PC-3 (cell line): ENCODE measurements around the gene SLC17A1. TPM values are rescaled to one million over a fixed set of nuclear protein-coding genes. Genes with fewer than 3 reads are reported as not detected.

ENCODE experiments used
- ATAC-seq: fragments of 200-7000 bp; cut with Tn5 transposase; 2 replicates; pipeline ENCODE4 v1.9.1; 2020; ENCODE audit warnings: mild to moderate bottlenecking, moderate library complexity
- BruUV-seq: library from RNA; stranded (reverse); fragments of 400-500 nt; replicated peaks from 2 replicates; lab custom pipeline; 2021; lab: Mats Ljungman, UMichigan
- CTCF ChIA-PET: fragments of 300-600 bp; sonication (Branson Sonifier 250); formaldehyde crosslinking; loops from one replicate; lab custom pipeline; 2022; ENCODE audit warnings: antibody characterized with exemption; lab: Charles Lee
- POLR2A ChIA-PET: fragments of 300-600 bp; sonication (Branson Sonifier 250); formaldehyde crosslinking; loops from one replicate; lab custom pipeline; 2022; ENCODE audit warnings: antibody characterized with exemption; ENCODE audit not compliant: unreplicated experiment; lab: Charles Lee
- DNase-seq: peaks from one replicate; pipeline ENCODE4 v3.0.0-alpha.2; 2015
- H2AFZ ChIP-seq: fragments of 300-600 bp; sonication (generic); 2 replicates; pipeline ENCODE4 v1.6.0; 2016; ENCODE audit warnings: antibody characterized with exemption, low read length
- H3F3A ChIP-seq: fragments of 300-600 bp; sonication (generic); one replicate; pipeline ENCODE4 v1.6.0; 2017; ENCODE audit warnings: antibody characterized with exemption, low read length, control low read depth, mild to moderate bottlenecking; ENCODE audit not compliant: unreplicated experiment
- H3K27ac ChIP-seq: fragments of 300-600 bp; sonication (generic); 2 replicates; pipeline ENCODE4 v1.5.1; 2016; ENCODE audit warnings: mild to moderate bottlenecking, low read length
- H3K27me3 ChIP-seq: fragments of 300-600 bp; sonication (generic); 2 replicates; pipeline ENCODE4 v1.6.1; 2016; ENCODE audit warnings: low read length, mixed read lengths
- H3K36me3 ChIP-seq: fragments of 300-600 bp; sonication (generic); 2 replicates; pipeline ENCODE4 v1.6.1; 2016; ENCODE audit warnings: low read depth, mixed run types, low read length, mixed read lengths
- H3K4me1 ChIP-seq: fragments of 300-600 bp; sonication (generic); 2 replicates; pipeline ENCODE4 v1.5.1; 2016; ENCODE audit warnings: low read length; ENCODE audit not compliant: insufficient read depth
- H3K4me2 ChIP-seq: fragments of 300-600 bp; sonication (generic); 2 replicates; pipeline ENCODE4 v1.6.0; 2016; ENCODE audit warnings: low read length
- H3K4me3 ChIP-seq: fragments of 300-600 bp; sonication (generic); 2 replicates; pipeline ENCODE4 v1.5.1; 2016; ENCODE audit warnings: mild to moderate bottlenecking, low read length, mixed read lengths
- H3K79me2 ChIP-seq: fragments of 300-600 bp; sonication (generic); 2 replicates; pipeline ENCODE4 v1.6.1; 2017; ENCODE audit warnings: low read length, mixed read lengths
- H3K9ac ChIP-seq: fragments of 300-600 bp; sonication (generic); 2 replicates; pipeline ENCODE4 v1.6.0; 2016; ENCODE audit warnings: mild to moderate bottlenecking, low read length
- H3K9me2 ChIP-seq: fragments of 300-600 bp; sonication (generic); replicated peaks from 2 replicates; pipeline ENCODE4 v1.6.1; 2016; ENCODE audit warnings: mixed run types, low read length, mixed read lengths
- H3K9me3 ChIP-seq: fragments of 300-600 bp; sonication (generic); 2 replicates; pipeline ENCODE4 v1.6.1; 2016; ENCODE audit warnings: low read length, mixed read lengths
- H4K20me1 ChIP-seq: fragments of 300-600 bp; sonication (generic); 2 replicates; pipeline ENCODE4 v1.6.1; 2016; ENCODE audit warnings: low read length, mixed read lengths
- EZH2 ChIP-seq: fragments of 300-600 bp; sonication (generic); IDR thresholded peaks from one replicate; pipeline ENCODE4 v1.6.1; 2017; ENCODE audit warnings: antibody characterized with exemption, mild to moderate bottlenecking, low read length; ENCODE audit not compliant: unreplicated experiment
- EZH2phosphoT487 ChIP-seq: fragments of 300-600 bp; sonication (generic); IDR thresholded peaks from 2 replicates; pipeline ENCODE4 v1.6.1; 2018; ENCODE audit warnings: mild to moderate bottlenecking, antibody characterized with exemption, low read length, borderline replicate concordance
- intact Hi-C: fragments of 100-400 bp; cut with micrococcal nuclease; formaldehyde crosslinking; loops from 2 replicates; pipeline ENCODE4 v1.9.0; 2023
- total RNA-seq: library from RNA; depleted of rRNA; stranded (reverse); fragments of >200 nt; gene quantifications from 2 replicates; pipeline ENCODE4 v1.2.3, GENCODE V29; 2014
- TF ChIP-seq, protein P1 (sequence below): fragments of 300-600 bp; sonication (generic); conservative IDR thresholded peaks from 2 replicates; pipeline ENCODE4 v1.5.1; 2017; ENCODE audit warnings: antibody characterized with exemption, low read depth, mild to moderate bottlenecking, low read length

Gene SLC17A1
- total RNA-seq, 1 experiment from 2014 or later = not detected

DNA sequence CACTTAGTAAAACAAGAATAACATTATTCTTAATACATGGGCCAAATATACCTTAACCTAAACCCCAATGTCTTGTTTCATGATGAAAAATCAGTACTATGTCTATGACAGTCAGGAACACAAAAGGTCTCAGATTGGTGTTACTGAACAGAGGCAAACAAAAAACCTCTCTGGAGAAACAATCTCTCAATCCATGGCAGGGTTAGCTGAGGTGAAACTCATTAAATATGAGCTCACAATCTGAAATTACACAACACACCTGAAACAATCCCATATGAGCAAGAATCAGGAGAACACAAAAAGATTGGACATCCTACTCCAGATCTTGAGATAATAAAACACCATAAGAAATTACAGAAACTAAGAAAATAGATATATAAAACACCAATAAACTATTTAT lies 83.8 kb downstream of the SLC17A1 start:
- Histone ChIP-seq H3K27ac (no peak overlapping the region), H3K4me1 (no peaks in the 10 kb centered on the region), H4K20me1 (no peaks in the 10 kb centered on the region), H3K36me3 (no peaks in the 10 kb centered on the region), H2AFZ (no peak overlapping the region), H3K4me3 (no peak overlapping the region), H3K27me3 (peaks cover 15% of the 10 kb centered on the region), H3K4me2 (no peak overlapping the region), H3K9me3 (no peaks in the 10 kb centered on the region), H3F3A (no peaks in the 10 kb centered on the region), H3K79me2 (no peaks in the 10 kb centered on the region), H3K9me2 (no peaks in the 10 kb centered on the region), H3K9ac (no peak overlapping the region)
- ChIA-PET POLR2A (no interaction called here), CTCF (no interaction called here)
- DNase-seq = no peak
- TF ChIP-seq, protein P1, sequence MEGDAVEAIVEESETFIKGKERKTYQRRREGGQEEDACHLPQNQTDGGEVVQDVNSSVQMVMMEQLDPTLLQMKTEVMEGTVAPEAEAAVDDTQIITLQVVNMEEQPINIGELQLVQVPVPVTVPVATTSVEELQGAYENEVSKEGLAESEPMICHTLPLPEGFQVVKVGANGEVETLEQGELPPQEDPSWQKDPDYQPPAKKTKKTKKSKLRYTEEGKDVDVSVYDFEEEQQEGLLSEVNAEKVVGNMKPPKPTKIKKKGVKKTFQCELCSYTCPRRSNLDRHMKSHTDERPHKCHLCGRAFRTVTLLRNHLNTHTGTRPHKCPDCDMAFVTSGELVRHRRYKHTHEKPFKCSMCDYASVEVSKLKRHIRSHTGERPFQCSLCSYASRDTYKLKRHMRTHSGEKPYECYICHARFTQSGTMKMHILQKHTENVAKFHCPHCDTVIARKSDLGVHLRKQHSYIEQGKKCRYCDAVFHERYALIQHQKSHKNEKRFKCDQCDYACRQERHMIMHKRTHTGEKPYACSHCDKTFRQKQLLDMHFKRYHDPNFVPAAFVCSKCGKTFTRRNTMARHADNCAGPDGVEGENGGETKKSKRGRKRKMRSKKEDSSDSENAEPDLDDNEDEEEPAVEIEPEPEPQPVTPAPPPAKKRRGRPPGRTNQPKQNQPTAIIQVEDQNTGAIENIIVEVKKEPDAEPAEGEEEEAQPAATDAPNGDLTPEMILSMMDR = no peak
- BruUV-seq = no TSS peak
- intact Hi-C loops = no loop called here
- no peak for ATAC-seq

DNA sequence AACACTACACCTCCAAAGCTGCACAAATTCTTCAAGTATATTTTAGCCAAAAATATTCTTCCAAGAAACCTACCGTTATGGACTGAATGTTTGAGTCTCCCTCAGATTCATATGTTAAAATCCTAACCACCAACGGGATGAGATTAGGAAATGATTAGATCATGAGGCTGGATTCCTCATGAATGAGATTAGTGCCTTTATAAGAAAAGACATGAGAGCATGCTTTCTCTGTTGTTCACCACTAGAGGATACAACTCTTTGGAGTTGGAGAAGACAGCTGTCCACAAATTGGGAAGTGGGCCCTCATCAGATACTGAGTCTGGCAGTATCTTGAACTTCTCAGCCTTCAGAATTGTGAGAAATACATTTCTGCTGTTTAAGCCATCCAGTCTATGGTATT lies 84.4 kb downstream of the SLC17A1 start:
- TF ChIP-seq EZH2phosphoT487 (no peak), EZH2 (no peak)
- TF ChIP-seq, protein P1 = no peak
- no peaks in the 10 kb centered on the region for H3K36me3 ChIP-seq
- H3K9me2 ChIP-seq = no peaks in the 10 kb centered on the region
- no peaks in the 10 kb centered on the region for H4K20me1 ChIP-seq
- peaks cover 14% of the 10 kb centered on the region for H3K27me3 ChIP-seq
- no peaks in the 10 kb centered on the region for H3K4me1 ChIP-seq
- BruUV-seq = no TSS peak
- ChIA-PET CTCF (no interaction called here), POLR2A (no interaction called here)
- H3F3A ChIP-seq = no peaks in the 10 kb centered on the region
- no peaks in the 10 kb centered on the region for H3K79me2 ChIP-seq
- H3K4me3 ChIP-seq = no peak overlapping the region
- H3K9me3 ChIP-seq = no peaks in the 10 kb centered on the region
- ATAC-seq = no peak
- no peak overlapping the region for H3K9ac ChIP-seq
- DNase-seq = no peak
- no peak overlapping the region for H3K4me2 ChIP-seq
- no peak overlapping the region for H2AFZ ChIP-seq
- H3K27ac ChIP-seq = no peak overlapping the region
- intact Hi-C loops = no loop called here

DNA sequence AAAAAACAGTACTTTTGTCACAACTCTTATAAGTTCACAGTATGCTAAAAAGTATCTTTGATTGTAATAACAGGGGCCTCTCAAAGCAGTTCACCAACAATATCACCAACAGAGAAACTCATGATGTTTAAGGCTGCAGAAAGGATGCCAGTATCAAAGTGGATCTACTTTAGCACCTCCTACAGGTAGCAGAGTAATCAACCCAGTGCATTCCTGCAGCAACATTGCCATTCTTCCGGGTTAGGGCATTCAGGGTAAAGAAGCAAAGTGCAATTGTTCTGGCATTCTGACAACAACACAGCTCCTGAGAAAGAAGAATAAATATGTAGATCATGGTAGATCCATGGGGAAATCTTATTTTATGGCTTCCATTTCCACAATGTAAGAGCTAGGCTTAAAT lies 84.9 kb downstream of the SLC17A1 start:
- Histone ChIP-seq H3K36me3 (no peaks in the 10 kb centered on the region), H3K27ac (no peak overlapping the region), H3K9me3 (no peaks in the 10 kb centered on the region), H3K4me2 (no peak overlapping the region), H4K20me1 (no peaks in the 10 kb centered on the region), H3K9me2 (no peaks in the 10 kb centered on the region), H3F3A (no peaks in the 10 kb centered on the region), H3K4me3 (no peak overlapping the region), H3K9ac (no peak overlapping the region), H3K27me3 (peaks cover 14% of the 10 kb centered on the region), H2AFZ (no peak overlapping the region), H3K79me2 (no peaks in the 10 kb centered on the region), H3K4me1 (no peaks in the 10 kb centered on the region)
- intact Hi-C loops = no loop called here
- POLR2A ChIA-PET = no interaction called here
- ATAC-seq = no peak
- CTCF ChIA-PET = no interaction called here
- BruUV-seq = no TSS peak
- DNase-seq = no peak
- TF ChIP-seq EZH2phosphoT487 (no peak), EZH2 (no peak)
- TF ChIP-seq, protein P1 = peak; percentile 37; the same call in 1 of the 2 replicates
